D341Med (cell line): ENCODE results near the gene SLC24A3.

Experiments
- DNase-seq: peaks from one replicate; pipeline ENCODE4 v3.0.0; 2012; ENCODE audit warnings: low spot score

Gene SLC24A3

DNA sequence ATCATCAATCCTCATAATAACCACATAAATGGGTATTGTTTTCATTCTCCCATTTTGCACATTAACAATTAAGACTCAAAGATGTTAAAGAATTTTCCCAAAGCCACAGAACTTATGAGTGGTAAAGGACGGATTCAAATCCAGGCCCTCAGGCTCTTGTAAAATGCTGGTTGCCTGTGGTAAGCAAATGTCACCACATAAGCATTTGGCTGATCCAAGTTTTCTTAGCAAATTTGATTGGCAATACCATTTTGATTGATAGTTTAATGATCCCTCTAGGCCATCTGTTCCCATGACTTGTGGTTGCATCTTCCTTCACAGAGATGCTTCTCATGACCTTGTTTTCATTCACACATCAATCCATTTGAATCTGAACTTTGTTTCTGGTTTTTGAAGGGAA is 293.6 kb downstream of the SLC24A3 start:
- no peak for DNase-seq

DNA sequence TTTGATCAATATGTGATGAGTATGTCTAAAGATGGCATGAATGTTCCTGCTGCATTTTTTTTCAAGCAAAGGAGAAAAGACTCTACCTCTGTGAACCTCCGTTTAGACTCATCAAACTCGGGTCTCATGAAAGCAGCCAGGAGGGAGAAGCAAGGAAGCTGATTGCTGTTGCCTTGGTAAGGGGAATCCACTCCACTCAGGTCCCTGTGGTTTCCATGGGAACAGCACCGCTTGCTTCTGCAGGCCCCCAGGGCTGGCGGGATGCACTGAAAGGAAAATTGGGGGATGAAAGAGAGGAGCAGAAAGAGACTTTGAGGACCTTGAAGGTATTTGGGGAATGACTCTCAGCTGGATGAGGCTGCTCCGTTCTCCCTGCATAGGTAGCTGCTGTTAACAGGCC is 296.0 kb downstream of the SLC24A3 start:
- no peak for DNase-seq

DNA sequence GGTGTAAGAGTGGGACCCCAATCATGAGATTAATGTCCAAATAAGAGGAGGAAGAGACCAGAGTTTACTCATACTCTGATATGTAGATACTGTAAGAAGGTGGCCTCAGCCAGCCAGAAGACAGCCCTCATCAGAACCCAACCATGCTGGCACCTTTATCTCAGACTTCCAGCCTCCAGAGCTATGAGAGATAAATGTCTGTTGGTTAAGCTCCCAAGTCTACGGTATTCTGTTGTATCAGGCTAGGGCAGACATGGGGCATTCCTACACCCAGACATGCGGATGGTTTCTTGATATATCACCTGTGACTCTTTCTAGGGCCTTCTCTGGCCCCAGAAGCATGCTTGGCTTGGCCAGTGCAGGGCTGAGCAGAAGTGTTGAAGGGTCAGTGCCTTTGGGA is 298.2 kb downstream of the SLC24A3 start:
- no peak for DNase-seq

DNA sequence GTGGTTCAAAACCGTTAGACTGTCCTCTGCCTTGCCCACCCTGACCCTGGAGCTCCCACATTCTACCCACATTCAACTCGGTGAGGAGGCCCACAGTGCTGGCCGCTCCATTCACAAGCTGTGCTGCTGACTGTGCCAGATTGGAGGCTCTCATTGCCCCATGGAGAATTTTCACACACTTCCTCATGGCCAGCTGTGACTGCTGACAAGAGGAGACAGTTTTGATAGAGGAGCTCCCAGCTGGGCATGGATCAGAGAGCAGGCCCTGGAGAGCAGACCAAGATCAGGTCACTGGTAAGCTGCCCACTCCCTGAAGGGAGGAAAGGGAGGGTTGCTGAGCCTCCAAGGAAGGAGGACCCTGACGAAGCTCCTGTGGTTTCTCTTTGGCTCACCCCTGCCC is 299.5 kb downstream of the SLC24A3 start:
- DNase-seq: no peak

DNA sequence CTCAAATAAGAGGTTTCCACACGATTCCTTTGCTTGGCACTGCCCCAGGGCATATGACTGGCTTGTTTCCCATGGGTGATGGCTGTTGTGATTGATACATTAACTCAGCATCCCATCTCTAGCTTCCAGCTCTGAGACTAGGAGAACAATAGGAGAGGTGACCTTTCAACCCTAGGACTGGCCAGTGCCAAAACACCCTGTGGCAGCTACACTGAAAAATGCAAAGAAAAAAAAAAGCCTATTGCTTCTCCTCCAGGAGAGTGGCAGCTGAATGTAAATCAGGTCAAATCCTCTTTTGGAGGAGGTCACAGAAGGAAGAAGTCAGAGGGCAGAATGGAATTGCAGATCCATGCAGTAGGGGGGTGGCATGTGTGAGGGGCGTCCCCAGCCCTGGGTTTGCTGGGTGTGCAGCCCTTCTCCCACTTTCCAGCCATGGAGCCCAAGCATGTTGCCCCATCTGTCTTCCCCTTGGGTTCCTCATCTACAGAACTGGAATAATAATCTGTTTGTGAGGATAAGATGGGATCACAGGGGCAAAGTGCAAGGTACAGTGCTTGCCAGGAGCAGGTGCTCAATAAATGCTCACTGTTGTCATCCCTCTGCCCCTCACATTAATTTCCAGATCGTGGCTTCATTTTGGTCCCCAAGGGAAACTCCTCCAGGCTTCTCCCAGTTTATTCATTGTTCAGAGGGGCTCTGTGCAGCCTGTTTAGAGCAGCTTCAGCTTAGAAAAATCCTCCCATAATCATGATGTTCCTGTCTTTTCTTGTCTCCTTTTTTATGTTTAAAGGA is 300.6 kb downstream of the SLC24A3 start:
- DNase-seq: no peak

DNA sequence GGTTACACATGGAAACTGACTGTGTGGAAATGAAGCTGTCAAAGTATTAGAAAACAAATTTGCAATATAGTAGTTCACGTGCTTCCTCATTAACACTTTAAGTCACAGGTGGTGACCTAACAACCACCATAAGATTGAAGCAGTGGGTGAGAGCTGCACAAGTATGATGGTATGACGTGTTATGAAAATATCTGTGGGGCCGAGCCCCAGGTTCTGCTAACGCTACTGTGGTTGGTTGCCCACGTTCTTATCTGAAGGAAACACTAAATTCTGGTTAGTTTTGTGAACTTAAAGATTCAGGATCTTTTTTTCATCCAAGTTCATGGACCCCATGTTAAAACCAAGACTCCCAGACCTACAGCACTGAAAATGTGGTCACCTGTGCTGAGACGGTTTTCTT is 302.6 kb downstream of the SLC24A3 start:
- no peak for DNase-seq

DNA sequence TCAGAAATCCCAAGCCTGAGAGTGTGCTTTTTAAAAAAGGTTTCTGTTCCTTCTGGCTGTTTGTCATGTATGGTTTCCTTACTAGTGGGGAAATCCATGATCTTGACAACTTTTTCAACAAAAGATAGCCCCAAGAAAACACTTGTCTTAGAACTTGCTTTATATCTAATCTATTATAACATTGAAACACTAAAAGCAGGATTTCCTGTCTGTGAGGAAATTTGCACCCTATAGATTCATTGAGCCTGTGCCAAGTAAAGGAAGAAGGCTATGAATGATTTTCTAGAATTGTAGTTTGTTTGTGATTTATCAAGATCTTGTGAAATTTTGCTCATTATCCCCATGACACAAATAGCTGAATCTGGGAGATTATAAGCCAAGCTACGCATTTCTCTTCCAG is 307.0 kb downstream of the SLC24A3 start:
- DNase-seq: no peak

DNA sequence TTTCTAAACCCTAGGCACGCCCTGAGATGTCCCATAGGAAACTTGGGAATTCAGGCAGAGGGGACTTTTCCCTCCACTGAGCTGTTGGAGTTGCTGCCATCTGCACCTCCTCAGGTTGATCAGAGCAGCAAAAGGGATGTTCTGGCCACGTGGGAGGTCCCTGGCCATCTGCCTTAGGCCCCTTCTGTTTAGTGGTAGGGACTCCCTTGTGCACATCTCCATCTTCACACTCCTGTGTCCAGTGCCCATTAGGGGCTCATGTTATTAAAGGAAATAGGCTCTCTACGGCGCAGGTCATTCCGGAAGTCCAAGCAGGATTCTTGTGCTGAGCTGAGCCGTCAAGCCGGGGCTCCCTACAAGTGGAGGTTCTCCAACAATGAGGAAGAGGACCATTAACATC is 307.8 kb downstream of the SLC24A3 start:
- DNase-seq: no peak

DNA sequence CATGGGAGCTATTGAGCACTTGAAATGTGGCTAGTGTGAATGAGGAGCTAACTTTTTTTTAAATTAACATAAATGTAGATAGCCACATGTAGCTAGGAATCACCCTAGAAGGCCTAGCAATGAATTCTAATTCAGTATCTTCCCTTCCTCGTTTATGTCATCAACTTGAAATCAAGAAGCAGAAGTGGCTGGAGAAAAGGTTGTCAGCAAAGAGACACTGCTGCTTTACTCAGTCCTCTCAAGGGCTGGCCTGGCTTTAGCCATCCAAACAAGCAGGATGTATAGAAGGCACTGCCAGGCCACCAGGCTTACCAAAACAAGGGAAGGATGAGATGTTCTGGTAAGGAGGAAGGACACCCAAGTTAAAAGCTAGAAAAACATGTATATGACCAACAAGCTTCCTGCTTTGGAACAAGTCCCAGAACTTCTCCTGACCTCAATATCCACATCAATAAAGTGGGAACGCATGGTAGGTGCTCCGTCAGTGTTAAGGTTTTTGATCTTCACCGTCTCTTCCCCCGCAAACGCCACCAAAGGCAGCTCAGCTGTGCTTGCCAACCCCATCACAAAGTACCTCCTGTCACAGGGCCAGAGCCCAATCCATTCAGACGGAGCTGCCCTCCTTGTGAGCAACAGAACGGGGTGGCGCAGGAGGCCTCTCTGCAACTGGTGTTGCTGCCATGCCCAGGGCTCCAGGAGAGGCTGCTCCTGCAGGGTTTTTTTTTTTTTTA is 309.8 kb downstream of the SLC24A3 start:
- DNase-seq: no peak

DNA sequence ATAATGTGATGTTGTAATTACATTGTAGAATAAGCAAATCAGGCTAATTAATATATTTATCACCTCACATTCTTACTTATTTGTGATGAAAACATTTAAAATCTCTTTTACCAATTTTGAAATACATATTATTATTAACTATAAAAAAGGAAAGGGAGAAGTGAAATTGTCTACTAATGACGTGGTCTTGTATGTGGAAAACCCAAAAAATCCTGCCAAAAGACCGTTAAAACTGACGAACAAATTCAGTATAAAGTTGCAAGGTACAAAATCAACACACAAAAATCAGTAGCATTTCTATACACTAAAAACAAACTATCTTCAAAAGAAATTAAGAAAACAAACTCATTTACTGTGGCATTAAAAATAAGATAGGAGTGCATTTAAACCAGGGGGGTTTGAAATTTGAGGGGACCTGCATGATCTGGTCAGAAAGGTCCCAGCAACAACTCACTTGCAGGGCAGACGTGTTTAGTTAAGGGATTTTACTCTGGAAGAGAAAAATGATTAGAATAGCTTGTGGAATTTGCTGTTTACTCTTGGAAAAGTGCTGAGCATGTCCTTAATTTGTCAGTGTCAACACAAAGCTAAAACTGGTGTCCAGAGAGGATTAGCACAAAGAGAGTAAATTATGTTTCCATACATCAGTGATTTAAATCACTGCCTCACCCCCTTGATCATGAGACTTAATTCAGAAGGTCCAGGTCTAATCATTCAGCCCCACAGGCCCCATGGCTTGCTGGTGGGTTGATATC is 310.6 kb downstream of the SLC24A3 start:
- no peak for DNase-seq

DNA sequence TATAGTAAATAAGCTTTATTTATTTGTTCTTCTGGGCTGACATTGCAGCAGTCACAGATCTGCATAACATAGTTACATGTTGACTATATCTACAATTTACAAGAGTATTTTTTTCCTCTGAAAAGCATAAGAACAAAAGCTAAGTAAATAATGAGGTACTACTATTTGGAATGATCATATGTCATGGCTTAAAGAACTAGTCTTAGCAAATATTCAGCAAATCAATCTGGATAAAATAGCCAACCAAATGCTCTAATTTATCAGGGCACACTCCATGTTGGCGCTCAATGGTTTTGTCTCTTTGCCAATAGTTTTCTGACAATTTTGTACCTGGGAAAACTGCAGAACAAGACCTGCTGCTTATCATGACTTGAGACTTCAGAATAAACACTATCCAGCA is 312.2 kb downstream of the SLC24A3 start:
- DNase-seq: no peak

DNA sequence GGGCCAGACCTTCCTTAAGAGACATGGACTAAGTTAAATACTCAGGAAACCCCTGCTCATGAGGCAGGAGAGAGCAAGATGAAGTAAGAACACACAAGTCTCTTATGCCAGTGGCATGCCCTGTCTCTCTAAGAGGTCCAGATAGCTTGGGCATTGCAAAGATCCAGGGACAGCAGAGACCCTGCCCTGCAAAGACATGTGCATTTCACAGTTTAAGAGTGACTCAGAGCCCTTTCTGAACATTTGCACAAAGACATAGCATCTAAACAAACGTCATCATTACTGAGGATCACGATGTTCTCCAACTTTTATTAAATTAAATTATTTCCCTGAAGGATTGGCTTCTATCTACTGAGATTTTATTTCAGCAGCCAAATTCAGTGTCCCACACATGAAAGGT is 315.1 kb downstream of the SLC24A3 start:
- no peak for DNase-seq

DNA sequence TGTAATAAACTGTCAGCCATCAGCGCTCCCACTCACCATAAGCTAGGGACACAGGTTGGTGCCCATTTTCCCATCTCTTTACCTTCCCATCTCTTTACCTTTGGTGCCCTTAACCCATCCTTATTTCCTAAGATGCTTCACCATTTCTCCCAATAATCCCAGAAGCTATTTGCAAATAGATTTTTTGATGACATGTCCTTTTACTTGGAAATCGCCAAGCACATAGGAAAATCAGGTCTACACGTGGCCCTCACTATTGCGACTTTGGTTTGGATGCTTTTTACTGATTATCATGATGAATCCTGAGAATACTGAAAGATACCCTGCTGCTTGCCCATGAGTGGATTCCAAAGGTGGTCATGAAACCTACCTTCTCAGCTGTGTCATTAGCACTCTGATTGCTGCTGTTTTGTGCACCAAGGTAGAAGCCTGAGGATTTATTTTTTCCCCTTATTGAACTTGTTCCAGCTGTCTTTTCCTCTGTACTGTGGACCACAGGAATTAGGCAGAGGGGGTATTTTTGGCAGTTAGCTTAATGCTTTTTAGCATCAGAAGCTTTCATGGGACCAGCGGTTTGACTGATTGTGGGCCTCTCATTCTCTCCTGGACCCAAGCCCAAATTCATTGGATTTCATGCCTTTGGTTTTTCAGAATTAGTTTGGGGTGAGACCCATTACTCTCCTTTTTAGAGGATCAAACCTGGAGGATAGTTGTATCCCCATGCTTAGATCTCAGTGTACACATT is 316.0 kb downstream of the SLC24A3 start:
- no peak for DNase-seq

DNA sequence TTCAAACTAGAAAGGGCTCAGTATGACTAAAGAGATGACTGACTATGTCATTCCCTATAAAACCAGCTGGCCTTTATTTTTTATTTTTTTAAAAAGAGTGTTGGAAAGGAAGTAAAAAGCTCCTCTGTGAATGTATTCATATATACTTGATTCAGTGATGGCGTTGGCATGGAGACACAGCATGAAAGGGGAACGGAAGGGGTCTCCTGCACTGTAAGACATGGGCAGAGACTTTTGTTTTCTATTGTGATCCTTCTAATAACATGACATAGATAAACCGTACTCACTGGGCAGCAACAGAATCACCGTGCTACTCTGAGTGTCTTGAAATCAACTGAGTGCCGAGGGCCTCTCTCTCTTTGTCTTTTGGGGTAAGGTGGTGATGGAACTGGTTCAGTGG is 317.6 kb downstream of the SLC24A3 start:
- DNase-seq: no peak

DNA sequence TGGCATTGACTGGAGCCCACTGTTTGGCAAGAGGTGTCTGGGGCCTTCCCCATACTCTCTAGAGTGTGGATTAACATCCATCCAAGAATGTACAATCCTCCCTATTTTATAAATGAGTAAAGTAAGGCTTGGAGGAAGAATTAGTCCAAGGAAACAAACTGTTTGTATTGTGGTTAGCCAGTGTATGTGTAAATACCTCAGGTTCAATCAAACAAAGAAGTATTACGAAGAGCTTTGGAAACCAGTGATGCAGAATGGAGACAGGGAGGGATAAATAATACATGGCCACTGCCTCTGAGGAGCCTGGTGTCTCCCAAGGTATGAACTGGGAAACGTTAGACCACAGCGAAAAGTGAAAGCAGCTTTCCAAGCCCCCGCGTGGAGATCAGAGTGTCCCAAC is 319.0 kb downstream of the SLC24A3 start:
- DNase-seq: no peak

DNA sequence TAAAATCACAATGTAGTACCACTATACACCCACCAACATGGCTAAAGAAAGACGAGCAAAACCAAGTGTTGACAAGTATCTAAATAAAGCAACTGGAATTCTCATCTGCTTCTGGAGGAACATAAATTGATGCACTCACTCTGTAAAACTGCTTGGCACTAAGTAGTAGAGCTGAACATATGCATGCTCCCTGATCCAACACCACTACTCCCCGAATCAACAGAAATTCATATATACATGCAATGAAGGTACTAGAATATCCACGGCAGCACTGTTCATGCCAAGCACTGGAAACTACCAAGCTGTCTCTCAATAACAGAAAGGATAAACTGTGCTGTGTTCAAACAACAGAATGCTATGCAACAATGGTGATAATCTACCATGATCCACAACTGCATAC is 326.1 kb downstream of the SLC24A3 start:
- DNase-seq: no peak

DNA sequence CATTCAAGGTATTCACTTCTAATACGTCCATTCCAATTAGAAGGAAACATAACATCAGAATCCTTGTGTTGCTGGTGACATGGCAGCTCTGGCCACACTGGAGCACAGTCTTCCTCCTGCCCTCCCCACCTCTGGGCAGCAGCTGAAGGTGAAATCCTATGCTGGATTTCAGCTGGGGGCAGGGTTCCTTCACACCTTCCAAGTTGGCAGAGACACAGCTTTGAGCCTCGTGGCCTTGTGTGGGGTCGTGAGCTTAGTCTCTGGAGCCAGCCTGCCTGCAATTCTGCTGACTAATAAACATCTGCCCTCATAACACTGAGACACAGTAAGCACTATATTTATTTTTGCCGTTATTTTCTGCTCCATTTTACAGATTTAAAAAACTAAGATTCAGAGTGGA is 326.7 kb downstream of the SLC24A3 start:
- DNase-seq: no peak

DNA sequence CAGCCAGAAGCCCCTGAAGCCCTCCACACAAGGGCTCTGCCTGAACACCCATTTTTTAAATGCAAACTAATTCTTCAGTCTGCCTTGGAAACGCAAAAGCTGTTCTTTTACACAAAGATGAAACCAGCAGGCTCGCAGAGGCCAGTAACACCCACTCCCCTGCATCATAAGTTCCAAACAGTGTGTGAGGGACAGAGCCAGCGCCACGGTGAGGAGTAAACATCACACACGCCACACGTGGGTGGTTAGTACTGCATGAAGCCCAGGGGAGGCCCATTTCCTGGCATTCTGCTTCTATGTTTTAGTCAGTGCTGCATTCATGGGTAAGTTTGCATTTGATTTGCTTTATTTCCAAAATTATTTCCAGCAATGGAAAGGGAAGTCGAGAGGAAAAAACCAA is 327.9 kb downstream of the SLC24A3 start:
- DNase-seq: no peak

DNA sequence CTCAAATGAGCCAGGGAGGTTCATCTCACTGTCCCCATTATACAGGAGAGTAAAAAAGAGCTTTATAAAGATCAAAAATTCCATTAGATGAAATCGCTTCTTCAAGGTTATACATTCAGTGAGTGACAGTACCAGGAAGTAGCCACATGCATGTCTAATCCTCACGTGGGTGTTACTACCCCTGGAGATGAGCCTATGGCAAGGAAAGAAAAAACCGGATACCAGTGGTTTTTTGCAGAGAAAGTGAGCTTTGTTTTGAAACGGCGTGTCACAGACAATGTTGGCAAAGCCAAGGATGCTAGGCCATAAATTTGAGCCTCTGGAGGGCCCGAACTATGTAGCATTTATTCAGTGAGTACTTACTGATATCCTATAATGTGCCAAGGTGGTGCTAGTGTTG is 330.7 kb downstream of the SLC24A3 start:
- DNase-seq: no peak

DNA sequence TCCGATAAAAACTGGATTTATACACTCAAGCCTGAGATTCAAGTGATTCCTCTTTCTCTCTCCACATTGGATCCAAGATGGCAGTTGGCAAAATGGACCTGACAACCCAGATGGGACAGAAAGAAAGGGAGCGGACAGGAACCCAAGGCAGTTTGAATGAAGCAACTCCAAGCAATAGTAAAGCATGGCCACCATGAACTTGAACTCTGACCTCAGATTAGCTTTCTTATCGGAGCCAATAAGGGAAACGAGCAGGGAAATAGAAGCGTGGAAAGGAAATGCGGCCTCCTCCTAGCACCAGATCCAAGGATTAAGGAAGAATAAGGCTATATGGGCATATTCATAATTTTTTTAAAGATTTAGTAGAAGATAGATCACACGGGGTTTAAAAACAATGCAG is 332.2 kb downstream of the SLC24A3 start:
- DNase-seq: no peak

DNA sequence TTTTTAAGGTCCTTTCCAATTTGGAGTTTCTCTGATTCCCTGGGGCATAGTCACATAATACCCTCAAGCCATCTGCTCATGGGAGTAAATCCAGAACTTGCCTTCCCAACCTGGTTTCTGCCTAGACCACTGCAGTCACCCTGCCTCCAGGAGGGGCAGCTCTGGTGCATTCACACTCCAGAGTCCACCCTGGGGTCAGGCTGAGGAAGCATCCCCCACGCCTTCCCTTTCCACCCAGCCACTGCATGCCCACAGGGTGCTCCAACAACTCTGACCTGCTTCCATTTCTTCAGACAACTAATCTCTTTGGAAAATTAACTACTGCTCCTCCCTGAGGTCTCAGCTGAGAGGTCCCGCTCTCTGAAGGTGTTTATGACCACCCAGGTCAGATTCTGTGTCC is 334.2 kb downstream of the SLC24A3 start:
- no peak for DNase-seq

DNA sequence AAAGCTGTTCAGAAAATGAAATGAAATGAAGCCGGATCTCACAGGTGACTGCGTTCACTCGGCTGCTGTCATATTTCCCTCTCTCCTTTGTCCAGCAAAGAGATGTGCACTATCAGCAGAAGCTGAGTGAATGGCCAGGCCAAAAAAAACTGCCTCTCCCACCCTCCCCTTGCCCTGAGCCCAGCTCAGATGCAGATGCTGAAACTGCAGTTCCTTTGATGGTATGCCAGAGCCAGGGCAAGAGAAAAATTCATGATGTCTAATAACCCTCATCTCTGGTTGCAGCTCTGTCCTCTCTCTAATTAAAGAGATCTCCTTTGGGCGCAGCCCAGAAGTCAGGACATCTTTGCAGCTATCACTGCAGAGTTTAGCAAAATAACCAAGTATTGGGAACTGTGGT is 335.1 kb downstream of the SLC24A3 start:
- DNase-seq: no peak
